Stimulated activated CD4-positive, alpha-beta T cell treated with anti-CD3 and anti-CD28 coated beads, Interleukin-12 subunit alpha, Interleukin-12 subunit beta, amount 100 ng/mL, for 24 hours (primary cell): ENCODE data around the gene CEP128.

Source experiments
- DNase-seq, 2 experiments: peaks; one replicate each; pipeline ENCODE4 v3.0.0-alpha.2; 2020; ENCODE audit warnings: low read depth in 2 of 2

CEP128 gene

DNA sequence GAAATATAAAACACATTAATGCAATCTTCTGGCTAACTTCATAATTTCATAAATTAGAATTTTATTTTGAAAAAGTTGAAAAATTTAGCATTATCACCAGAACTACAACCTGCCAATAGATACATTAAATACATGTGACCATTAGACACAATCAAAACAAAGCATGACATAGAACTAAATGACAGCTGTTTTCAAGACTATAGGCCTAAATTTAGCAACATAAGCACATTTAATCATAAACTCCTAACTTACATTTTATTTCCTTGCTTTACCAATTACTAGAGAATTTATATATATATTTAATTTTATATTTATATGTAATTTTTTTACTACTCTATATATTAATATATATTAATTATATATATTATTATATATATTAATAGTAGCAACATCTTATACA, 165.4 kb downstream of the CEP128 start:
- no peak for DNase-seq

- DNase-seq, result no peak
Measured at GRCh38 chr14:80772504-80772903, 169.0 kb downstream of the CEP128 start.

DNA sequence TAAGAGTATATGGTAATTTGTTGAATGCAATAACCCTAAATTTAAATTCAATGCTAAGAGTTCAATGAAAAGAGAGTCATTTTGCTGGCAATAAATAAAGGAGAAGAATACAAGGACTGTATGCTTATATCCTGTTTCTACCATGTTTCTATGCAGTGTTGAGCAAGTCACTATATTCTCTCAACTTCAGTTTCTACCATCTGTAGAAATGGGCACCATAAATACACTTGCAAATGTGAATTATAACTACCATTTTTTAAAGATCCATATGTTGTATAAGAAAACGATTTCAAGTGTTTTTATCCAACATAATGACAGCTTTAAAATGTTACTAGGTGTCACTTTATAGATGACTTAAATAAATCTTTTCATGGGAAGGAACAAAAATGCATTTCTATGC, 170.3 kb downstream of the CEP128 start:
- DNase-seq, result no peak

DNA sequence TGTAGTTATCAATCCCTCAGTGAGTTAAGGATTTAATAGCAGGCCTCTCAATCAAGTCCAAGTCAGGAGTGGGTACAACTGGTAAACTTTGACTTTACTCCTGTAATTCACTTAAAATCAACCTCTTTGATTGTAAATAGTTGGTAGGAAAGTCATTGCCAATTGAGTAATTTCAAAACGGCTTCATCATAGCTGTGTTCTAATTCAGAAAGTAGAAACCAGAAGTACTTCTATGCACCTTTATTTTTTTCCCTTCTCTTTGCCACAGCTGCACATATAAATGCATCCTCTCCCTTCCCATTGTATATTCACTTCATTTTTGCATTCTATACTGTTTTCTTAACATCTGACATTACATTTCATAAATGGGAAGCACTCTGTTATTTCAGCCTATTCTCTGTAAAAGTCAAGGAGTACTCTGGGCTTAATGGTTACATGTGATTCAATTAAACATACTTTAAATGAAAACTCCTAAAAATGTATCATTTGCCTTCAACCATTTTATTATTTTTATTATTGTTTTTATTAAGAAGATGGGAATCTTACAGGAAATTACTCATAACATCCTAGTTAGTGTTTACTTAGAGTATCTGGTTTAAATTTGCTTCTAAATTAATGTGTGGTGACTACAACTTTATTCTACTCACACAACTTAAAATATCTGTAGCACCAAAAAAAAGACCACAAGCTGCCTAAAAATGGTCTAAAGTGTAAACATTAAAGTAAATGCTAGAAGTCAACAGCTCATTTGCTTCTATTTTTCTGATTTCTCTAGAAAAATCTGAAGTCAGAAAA, 171.2 kb downstream of the CEP128 start:
- DNase-seq, result no peak

- DNase-seq, result no peak
Measured at GRCh38 chr14:80768646-80769045, 172.9 kb downstream of the CEP128 start.

GRCh38 chr14:80764921-80765507, 176.5 kb downstream of the CEP128 start:
- no peak for DNase-seq

- no peak for DNase-seq
Measured at GRCh38 chr14:80764496-80764895, 177.0 kb downstream of the CEP128 start.

- DNase-seq, result no peak
Measured at GRCh38 chr14:80762641-80763228, 178.8 kb downstream of the CEP128 start.

- no peak for DNase-seq
Measured at GRCh38 chr14:80754696-80755095, 186.8 kb downstream of the CEP128 start.

DNA sequence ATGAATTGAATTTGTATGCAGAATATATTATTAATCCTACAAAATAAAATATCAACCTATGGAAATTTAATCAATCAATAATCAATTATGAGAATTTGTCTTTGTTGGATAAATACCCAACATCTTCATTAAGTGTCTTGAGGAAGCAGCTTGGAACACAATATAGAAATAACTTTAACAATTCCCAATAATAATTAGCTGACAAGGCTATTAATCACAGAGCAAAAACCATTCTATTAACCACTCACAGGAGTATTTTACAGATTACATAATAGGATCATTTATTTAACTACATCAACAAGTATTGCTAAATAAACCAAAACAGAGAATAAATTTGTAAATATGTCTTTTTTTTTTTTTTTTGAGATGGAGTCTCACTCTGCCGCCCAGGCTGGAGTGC, 190.3 kb downstream of the CEP128 start:
- no peak for DNase-seq

- DNase-seq, result no peak
Measured at GRCh38 chr14:80726211-80726610, 215.3 kb downstream of the CEP128 start.

DNA sequence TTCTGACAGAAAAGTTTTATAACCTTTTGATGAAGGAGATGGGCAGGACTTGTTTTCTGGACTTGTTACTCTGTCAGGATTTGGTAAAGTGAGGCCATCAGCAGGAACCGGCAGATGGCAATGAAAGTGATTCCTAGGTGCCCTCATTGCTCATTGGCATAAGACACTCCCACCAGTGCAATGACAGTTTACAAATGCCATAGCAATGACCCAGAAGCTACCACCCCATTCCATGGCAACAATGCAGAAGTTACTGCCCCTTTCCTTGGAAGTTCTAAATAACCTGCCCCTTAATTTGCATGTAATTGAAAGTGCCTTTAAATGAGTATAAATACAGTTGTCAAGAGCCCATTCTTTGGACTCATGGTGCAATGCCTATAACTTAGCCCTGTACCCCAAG, 222.6 kb downstream of the CEP128 start:
- no peak for DNase-seq

GRCh38 chr14:80714474-80714873, 227.1 kb downstream of the CEP128 start:
- DNase-seq, result no peak

DNA sequence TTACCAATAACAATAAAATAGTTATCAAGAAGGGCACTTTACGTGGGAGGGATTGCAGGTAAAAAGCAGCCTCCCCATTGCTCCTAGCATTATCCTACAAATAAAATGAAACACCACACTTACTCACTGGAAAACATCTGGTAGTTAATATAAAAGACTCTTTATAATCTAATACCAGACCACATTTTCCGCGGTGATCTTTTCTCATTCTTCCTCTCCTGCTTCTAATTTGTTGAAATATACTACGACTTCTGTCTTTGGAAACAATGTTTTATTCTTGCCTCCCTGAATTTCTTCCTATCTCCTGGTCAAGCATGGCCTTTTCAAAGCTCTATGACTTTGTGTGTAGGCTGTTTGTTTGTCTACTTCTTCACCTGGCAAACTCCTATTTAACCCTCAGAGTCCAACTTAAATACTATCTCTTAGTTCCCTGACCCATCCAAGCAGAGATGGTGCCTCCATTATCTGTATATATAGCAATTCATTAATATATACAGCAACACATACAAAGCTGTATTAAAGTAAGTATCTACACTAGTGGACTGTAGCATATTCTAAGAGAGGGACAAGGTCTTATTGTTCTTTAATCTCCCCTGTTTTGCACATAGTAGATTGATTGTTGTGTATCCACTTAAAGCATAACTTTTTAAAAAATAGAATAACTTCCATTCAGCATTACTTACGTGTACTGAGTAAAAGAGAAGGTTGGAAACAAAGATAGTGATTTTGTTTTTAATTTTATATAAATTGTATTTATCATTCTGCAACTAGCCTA, 228.3 kb downstream of the CEP128 start:
- no peak for DNase-seq

- no peak for DNase-seq
Measured at GRCh38 chr14:80705241-80705980, 236.1 kb downstream of the CEP128 start.

GRCh38 chr14:80700601-80701000, 240.9 kb downstream of the CEP128 start:
- DNase-seq, result no peak

GRCh38 chr14:80699861-80700260, 241.7 kb downstream of the CEP128 start:
- DNase-seq, result no peak

DNA sequence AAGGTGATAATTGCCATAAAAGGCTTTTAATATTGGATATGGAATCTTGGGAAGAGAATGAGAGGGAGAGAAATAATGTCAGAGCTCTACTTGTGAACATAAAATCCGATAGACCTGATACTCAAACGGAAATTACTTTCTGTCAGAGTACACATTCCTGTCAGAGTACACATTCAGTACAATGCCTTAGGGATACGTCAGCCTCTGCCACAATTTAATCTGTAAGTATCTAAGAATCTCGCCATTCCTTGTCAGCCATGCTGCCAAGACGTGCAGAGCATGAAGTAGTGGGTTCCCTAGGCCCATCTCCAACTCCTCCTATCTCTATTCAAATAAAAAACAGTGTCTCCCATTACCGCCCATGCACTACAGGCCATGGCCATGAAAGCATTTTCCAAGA, 242.6 kb downstream of the CEP128 start:
- DNase-seq, result no peak

DNA sequence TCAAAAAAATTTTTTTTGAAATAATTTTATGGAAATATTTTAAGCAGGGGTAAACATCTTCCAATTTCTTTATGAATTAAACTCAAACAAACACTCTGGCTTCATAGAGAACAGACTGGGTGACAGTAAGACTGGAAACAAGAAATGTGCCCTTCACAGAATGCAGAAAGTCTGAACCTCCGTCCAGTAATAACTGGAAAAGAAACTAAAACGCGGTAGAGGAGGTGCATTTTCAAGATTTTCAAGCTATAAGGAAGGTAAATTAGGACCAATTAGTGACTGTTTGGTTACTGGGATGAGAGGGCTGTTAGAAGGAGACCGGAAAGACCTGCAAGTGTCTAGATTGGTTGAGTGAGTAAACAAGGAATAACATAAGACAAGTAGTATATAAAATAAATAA, 245.7 kb downstream of the CEP128 start:
- no peak for DNase-seq

DNA sequence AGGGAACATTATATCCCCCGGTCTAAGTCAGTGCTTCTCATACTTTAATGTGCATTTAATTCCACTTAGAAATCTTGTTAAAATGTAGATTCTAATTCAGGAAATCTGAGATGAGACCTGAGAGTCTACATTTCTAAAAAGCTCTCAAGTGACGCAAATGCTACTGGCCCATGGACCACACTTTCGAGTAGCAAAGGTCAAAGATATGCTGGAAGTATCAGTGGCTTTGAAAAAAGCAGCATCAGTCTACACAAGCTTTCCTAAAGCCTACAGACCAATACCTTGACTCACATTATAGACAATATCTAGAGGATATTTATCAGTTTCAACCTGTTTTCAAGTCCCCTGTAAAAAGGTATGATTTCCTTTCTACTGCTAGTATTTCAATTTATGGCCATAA, 248.6 kb downstream of the CEP128 start:
- no peak for DNase-seq

DNA sequence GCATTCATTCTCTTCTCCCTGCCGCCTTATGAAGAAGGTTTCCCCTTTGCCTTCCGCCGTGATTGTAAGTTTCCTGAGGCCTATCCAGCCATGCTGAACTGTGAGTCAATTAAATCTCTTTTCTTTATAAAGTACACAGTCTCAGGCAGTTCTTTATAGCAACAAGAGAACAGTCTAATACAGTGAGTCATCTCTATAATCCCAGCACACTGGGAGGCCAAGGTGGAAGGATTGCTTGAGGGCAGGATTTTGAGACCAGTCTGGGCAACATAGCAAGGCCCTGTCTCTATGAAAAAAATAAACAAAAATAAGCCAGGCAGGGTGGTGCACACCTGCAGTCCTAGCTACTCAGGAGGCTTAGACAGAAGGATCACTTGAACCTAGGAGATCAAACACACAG, 259.9 kb downstream of the CEP128 start:
- no peak for DNase-seq

DNA sequence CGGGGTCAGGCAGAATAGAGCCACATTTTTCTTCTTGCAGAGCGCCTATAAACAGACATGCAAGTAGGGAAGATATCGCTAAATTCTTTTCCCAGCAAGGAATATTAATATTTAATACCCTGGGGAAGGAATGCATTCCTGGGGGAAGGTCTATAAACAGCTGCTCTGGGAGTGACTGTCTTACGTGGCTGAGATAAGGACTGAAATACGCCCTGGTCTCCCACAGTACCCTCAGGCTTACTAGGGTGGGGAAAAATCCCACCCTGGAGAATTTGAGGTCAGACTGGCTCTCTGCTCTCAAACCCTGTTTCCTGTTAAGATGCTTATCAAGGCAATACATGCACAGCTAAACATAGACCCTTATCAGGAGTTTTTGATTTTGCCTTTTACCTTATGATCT, 262.3 kb downstream of the CEP128 start:
- no peak for DNase-seq
